HG03457 (cell line): Measurements from ENCODE around the gene HLA-DOB.
A peak's percentile ranks its signal among the peaks of the same experiment; 100 is the strongest.

Experiments used
- ATAC-seq: cut with Tn5 transposase; IDR thresholded peaks from one replicate; pipeline ENCODE4 v1.9.1; 2021; ENCODE audit warnings: moderate number of reproducible peaks; ENCODE audit not compliant: unreplicated experiment

Gene HLA-DOB

DNA sequence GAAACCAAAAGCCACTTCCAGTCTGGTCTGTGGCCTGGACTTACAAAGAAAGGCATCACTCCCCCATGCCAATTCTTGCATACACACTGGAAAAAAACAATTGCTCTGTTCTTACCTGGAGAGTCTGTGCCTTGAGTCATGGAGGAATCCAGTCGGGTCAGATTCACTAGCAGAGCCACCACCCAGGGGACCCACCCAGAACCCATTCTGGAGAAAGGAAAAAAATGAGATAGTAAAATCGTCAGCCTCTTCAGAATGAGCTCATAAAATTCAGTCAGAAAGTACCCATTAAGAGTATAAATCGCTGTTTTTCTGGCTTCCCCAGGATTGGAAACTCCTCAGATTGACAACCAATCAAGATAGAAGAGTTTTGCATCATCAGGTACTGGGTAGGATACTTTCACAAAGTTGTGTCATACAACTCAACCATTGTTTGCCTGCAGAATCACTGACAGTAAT is at the start of gene HLA-DOB:
Gene HLA-DOB (minus strand): TSS at position 257 of the 459 bp plus-strand sequence. CDS start 51 bp downstream, at position 206.
- no peak for ATAC-seq

DNA sequence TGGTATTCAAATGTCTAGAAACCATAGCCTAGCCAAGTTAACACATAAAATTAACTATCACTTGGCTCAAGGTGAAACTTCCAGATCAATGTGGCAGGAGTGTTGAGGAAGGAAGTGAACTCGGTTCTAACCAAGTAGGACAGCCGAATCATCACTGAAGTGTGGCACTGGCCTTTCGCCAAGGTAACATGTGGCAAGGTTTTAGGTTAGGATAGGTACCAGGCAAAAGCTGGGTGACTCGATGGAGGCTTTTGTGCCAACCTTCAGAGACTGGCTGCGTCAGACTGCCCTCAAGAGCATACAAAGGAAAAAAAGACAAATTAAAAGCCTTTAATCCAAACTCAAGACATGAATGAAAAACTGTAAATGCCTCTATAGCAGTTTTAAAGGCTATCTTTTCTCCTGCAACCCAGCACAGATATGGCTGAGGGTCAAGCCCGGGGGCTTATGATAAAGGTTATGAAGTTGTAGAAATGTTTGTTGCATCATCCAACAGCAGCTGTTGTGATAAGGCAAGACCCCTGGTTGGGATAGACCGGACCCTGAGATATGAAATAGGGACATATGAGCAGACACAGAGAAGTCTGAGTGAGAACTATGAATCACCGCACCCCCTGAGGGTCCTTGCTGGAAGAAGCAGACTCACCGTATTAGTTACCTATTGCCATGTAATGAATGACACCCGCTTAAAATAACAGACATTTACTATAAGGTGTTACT is 49.1 kb upstream of the HLA-DOB start:
- ATAC-seq: no peak

DNA sequence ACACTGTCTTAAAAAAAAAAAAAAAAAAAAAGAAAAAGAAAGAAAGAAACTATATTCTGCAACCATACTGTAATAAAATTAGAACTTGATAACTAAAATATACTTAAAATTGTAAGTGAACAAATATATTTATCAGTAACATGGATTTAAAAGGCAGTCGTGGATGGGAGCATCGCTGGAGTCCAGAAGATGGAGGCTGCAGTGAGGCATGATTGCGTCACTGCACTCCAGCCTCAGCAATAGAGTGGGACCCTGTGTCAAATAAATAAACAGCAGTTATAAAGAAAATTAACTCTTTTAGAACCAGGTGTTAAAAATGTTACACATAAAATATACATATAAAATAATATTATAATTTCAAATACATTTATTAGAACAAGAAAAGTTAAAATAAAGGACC is 45.9 kb upstream of the HLA-DOB start:
- no peak for ATAC-seq

DNA sequence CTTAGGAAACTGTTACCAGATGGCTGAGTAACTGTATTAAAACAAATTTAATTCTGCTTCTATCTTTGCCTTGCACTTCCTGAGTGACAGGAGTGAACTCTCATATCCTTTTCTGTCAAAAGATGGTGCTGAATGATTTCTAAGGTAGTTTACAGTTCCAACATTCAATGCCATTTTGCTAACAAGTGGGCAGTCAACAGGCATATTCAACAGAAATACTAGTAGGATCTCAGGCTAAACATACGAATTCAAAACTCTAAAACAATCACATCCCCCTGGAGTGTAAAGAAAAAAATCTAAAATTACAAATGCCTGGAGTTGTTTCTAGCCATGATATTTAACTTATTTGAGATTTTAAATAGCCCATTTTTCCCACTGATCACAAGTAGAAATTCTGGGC is 43.9 kb upstream of the HLA-DOB start:
- ATAC-seq: no peak

DNA sequence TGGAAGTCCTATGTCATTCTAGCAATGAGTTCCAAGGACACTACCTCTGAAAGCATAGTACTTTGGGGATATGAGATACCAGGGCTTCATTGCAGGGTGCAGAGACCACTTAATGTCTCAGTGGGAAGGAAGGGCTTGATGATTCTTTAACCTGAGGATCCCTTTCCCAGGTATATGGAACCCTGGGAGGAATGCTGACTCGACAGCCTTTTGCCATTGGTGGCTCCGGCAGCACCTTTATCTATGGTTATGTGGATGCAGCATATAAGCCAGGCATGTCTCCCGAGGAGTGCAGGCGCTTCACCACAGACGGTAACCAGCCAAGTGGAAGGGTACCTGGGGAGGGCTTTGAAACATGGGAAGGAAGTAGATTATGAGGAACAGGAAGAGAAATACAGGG is 41.4 kb upstream of the HLA-DOB start:
- ATAC-seq: no peak

DNA sequence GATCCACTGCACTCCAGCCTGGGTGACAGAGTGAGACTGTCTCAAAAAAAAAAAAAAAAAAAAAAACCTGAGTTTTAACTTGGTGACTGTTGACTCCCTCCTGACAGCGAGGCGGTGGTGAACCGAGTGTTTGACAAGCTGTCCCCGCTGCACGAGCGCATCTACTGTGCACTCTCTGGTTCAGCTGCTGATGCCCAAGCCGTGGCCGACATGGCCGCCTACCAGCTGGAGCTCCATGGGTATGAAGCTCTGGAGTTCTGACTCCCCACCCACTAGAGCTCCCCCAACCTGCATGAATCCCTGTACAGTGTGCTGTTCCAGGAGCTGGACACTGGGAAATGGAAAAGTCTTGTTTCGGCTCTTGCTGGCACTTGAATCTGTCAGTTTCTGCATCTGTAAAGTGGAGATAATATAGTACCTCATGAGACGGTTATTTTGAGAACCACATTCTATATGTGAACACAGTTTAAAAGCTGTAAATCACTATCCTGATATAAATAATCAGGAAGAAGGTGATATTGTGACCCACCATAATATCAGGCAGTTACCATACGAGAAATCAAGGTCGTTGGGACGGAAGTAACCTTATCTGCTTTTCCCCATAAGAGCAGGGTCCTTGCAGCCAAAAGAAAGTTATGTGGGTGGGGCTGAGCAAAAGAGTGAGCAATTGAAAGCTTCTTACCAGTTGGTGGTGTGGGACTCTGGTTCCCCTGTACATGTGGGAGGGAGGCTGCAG is 40.5 kb upstream of the HLA-DOB start:
- ATAC-seq: no peak

DNA sequence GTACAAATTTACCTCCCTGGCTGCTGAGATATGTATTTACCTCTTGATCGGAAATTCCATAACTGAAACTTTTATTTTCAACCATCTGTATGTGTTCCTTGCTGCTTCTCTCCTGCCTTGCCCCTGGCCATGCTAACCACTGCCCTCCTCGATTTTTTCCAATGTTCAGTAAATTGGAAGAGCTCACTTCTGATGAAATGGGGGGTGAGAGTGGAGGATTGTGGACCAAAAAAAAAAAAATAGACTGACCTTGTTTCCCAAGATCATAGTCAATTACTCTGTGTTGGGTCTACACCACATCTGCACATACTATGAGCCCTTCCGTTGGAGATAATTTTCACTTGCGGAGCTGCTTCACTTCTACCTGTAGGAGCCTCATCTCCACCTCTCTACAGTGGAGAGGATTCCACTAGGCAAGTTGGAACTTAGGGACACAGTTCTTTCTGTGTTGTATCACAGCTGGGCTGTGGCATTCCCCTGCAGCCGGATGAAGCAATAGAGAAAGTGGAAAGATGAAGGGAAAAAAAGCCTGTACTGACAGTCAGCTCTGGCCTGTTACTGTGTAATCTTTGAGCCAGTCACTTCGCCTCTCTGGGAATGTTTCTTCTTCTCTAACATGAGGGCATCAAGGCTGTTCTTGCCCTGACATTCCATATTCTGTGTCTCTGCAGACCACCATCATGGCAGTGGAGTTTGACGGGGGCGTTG is 38.8 kb upstream of the HLA-DOB start:
- ATAC-seq: no peak

DNA sequence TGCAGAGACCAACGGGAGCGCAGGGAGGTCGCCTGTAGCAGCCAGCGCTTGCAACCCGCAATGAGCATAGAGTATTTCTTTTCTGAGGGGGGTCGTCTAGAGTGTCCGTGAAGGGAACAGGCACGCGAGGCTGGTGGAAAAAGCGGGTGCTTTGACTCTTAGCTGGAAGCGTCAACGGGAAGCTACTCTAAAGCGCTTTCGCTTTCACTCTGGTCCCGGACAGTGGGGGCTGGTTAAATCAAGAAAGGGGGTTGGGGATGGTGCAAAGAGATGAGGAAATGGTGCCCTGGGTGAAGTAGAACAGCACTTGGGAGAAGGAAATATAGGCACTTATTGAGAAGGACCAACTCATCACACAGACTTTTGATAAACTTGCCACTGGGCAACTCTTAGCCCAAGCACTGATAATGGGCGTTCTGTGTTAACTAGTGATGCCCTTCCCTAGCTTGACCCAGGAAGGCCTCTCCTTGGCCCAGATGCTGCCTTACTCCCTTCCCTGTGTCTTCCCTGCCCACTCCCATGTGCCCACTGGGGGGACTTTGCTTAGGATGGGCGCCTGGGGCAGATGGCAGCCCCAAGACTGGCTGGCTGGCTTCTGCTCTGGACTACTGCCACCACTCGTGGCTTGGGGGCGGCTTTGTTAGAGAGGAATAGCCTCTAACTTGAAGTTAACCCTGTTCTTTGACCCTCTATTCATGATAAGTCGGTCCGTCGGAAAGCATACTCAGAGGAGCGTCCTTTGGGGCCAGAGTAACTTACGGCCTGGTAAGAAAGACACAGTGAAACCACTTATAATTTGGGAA is 37.8 kb upstream of the HLA-DOB start:
- ATAC-seq: no peak

DNA sequence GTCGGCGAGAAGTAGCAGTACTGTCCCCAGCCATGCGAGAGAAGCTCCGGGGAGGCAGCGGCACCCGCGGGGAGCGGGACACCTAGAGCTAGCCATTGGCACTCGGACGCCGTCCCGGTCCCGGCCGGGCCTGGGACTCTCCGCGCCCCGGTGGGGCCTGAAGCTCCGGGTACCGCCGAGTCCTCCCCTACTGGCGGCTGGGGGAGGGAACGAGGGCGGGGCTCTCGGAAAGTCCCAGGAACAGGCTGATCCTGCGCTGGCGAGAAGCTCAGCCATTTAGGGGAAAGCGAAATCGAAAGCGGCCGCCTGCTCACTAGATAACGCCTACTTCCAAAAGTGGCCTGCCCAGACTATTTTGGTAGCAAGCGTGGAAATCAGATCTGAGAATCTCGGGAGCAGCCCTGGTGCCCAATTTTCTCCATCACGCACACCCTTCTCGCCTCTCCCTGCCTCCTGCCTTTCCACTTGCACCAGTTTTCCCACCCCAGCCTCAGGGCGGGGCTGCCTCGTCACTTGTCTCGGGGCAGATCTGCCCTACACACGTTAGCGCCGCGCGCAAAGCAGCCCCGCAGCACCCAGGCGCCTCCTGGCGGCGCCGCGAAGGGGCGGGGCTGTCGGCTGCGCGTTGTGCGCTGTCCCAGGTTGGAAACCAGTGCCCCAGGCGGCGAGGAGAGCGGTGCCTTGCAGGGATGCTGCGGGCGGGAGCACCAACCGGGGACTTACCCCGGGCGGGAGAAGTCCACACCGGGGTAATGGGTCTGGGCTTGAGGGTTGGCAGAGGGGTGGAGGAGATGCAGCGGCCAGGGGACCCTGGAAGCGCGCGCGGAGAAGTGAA is 37.0 kb upstream of the HLA-DOB start, which contains the start of the genes PSMB9 and TAP1:
Gene PSMB9 (plus strand): TSS at position 652 of the 835 bp plus-strand sequence. CDS start 38 bp downstream, at position 690.
Gene TAP1 (minus strand): TSS at position 164 of the 835 bp plus-strand sequence. CDS start 68 bp downstream, at position 96.
- peak; percentile 55 for ATAC-seq

DNA sequence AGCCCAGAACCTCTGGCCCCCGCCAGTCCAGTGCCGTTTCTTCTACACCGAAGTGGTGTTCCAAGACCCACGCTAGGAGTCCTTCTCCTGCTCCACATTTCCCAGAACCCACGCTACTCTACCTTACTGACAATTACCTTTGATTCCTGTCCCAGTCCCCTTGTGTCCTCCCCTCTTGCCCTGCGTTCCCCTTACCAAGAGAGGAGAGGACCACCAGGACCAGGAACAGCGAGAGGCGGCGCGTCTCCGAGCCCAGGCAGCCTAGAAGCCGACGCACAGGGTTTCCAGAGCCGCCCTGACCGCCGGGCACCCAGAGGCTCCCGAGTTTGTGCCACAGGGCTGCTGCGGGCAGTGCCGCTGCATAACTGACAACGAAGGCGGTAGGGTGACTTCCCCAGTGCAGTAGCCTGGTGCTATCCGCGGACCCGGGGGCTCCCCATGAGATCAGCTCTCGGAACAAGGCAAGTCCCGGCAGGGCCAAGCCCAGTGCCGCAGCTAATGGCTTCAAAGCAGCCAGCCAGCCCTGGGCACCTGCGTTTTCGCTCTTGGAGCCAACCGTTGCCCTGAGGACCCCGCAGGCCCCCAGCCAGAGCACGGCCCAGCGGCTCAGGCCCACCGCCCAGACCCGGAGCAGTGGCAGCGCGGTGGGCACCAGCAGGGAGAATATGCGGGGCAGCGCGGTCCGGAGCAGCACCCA is 36.2 kb upstream of the HLA-DOB start:
- peak; percentile 8 for ATAC-seq

DNA sequence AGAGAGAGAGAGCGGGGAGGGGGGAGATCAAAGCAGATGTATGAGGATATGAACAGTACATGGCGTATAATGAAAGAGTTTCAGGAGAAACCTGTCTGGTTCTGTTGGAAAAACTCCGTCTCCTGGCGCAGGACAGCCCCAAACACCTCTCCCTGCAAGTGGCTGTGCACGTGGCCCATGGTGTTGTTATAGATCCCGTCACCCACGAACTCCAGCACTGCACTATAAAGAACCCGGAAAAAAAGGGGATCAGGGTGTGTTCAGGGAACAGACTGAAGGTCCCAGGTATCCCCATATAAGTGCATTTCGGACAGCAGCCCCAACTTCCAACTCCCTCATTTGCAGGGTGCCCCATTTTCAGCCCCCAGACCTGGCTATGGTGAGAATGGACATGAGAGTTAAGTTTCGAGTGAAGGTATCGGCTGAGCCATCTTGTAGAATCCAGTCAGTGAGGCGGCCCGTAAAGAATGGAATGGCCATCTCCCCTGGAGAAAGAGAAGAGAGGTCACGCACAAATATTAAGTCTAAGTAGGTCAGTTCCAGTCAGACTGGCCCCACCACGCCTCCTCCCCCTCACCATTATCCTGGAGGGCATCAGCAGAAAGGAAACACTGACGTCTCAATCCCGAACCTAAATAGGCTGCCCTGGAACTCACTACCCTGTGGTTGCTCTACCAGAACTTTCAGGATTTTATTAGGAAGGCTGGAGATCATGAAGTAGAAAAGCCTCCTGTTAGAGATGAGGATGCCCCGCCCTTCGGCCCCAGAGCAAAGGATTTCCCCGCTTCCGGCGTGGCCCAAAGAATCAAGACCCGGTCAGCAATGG is 35.4 kb upstream of the HLA-DOB start:
- ATAC-seq: no peak

DNA sequence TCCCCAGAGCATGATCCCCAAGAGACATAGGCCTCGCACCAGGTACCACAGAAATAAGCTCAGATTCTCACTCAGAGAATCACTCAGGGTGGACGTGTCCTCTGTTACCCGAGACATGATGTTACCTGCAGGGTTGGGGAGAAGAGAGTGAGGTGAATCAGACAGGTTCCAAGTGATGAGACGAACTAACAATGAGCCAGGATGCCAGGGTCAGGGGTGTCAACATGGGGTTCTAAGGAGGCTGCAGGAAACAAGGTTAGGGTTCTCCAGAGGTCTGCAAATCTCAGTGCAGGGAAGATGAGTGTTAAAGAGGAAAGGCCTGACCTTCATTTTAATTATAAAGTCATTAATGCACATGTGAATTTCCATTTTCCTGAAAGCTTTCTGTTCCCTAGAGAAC is 34.2 kb upstream of the HLA-DOB start:
- ATAC-seq: no peak

DNA sequence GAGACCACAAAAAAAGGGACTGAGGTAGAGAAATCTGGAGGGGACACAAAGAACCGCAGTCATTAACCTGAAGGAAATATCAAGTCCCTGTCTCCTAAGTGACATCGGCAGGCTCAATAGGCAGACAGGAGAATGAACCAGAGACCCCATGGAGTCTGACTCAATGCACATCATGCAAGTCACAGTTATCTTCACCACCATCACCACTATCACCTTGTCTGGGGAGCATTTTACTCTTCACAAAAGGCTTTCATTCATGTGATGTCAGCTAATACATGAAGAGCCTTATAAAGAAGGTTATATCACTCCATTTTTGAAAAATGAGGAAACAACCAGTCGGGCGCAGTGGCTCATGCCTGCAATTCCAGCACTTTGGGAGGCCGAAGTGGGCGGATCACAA is 32.3 kb upstream of the HLA-DOB start:
- no peak for ATAC-seq

DNA sequence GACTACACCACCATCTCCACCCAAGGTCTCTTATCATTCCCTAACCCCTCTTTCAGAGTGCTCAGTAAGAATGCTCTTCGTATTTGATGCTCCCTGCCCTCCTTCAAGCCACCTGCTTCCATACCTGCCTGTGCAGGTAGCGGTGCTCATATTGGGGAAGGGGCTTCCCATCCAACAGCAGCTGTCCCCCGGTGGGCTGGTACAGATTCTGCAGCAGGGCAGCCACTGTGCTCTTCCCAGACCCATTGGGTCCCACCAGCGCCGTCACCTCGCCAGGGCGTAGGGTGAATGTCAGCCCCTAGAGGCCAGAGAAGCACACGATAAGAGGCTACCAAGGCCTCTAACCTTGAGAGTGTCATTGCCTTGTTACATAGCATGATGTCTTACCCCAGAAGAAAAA is 31.0 kb upstream of the HLA-DOB start:
- ATAC-seq: no peak

DNA sequence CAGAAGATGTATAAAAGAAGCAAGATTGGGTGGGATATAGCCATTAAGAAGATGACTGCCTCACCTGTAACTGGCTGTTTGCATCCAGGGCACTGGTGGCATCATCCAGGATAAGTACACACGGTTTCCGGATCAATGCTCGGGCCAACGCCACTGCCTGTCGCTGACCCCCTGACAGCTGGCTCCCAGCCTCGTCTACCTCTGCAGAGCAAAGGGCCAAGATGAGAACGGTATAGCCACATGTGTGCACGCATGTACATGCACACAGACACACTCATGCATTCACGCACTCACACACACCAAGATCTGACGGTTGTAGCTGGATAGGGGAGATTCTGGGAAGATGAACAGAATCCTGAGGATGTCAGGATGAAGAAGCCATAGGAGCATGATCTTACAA is 30.2 kb upstream of the HLA-DOB start:
- no peak for ATAC-seq

DNA sequence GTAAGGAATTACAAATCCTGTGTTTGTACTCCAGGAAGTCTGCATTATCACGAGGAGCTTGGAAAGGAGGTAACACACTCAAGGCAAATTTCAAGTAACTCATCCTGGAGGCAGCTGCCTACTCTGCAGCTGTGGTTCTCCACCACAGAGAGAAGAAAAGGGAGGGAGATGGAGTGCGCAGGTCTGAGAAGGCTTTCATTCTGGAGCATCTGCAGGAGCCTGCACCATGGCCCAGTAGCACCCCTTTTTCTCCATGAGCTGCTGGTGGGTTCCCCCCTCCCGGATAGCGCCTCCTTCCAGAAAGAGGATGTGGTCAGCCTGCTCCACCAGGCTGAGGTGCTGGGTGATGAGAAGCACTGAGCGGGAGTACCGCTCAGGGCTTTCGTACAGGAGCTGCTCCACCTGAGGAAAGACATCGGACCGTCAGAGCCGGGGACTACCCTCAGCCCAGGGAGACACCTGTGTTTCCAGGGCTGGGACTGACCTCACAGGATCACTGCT is 28.6 kb upstream of the HLA-DOB start:
- ATAC-seq: no peak

DNA sequence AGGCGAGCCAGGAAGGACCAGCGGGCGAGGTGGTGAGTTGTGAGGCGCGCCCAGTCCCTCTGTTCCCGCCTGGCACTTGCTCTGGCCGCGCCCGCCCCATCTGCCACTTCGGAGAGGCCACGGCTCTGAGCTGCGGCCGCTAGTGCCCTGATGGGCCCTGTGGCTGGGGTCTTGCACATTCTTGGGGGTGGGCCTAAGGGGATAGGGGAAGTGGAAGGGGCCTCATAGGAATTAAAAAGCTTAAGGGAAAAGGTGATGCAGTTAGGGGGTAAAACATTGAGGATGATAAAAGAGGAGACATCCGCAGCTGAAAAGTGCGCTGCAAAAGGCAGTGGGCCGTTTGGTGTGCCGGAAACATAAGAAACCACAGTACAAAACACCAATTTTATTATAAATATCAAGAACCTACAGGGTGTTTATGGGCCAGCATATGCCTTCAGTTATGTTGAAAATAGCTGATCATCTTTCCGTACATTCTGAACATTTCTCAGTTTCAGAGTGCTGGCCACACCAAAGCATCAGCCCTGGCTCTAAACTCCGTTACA is 28.1 kb upstream of the HLA-DOB start:
- no peak for ATAC-seq
